Measurements from ENCODE around the gene DNAJB12.
"Not testable (repeated sequence)": the region's sequence is repeated elsewhere in the genome, so short reads cannot be mapped to it uniquely, and the experiment has no call there.

The DNAJB12 gene

GRCh38 chr10:72315054-72315453 lies 39.7 kb downstream of the DNAJB12 start:
- FAIRE-seq: no peak

- no peak for FAIRE-seq
Observed at GRCh38 chr10:72314263-72314662, 40.5 kb downstream of the DNAJB12 start.

GRCh38 chr10:72312865-72313391 lies 41.8 kb downstream of the DNAJB12 start:
- no peak for FAIRE-seq

GRCh38 chr10:72311667-72312066 lies 43.1 kb downstream of the DNAJB12 start:
- no peak for FAIRE-seq

GRCh38 chr10:72310636-72311035 lies 44.1 kb downstream of the DNAJB12 start:
- FAIRE-seq: no peak

- FAIRE-seq: no peak
Observed at GRCh38 chr10:72310241-72310633, 44.5 kb downstream of the DNAJB12 start.

GRCh38 chr10:72309290-72310240 lies 45.2 kb downstream of the DNAJB12 start:
- FAIRE-seq: no peak

- no peak for FAIRE-seq
Observed at GRCh38 chr10:72308320-72308987, 46.3 kb downstream of the DNAJB12 start.

- FAIRE-seq: not testable (repeated sequence)
Observed at GRCh38 chr10:72307711-72308110, 47.0 kb downstream of the DNAJB12 start.

- FAIRE-seq: no peak
Observed at GRCh38 chr10:72306215-72306760, 48.4 kb downstream of the DNAJB12 start.

- FAIRE-seq: no peak
Observed at GRCh38 chr10:72303424-72304128, 51.1 kb downstream of the DNAJB12 start.

GRCh38 chr10:72298592-72299519 lies 55.9 kb downstream of the DNAJB12 start:
- no peak for FAIRE-seq

GRCh38 chr10:72297805-72298591 lies 56.7 kb downstream of the DNAJB12 start:
- no peak for FAIRE-seq

GRCh38 chr10:72297281-72297804 lies 57.4 kb downstream of the DNAJB12 start:
- FAIRE-seq: no peak

- FAIRE-seq: not testable (repeated sequence)
Observed at GRCh38 chr10:72296829-72297280, 57.9 kb downstream of the DNAJB12 start.

GRCh38 chr10:72295330-72295910 lies 59.3 kb downstream of the DNAJB12 start:
- no peak for FAIRE-seq

- FAIRE-seq: no peak
Observed at GRCh38 chr10:72292223-72292691, 62.5 kb downstream of the DNAJB12 start.

GRCh38 chr10:72291019-72291532 lies 63.6 kb downstream of the DNAJB12 start:
- FAIRE-seq: no peak

- FAIRE-seq: no peak
Observed at GRCh38 chr10:72285972-72286521, 68.7 kb downstream of the DNAJB12 start.
